A549 treated with RU486 at 1 μM for 4 hours (cell line): ENCODE measurements around the gene TXNDC15. TPM values are rescaled to one million over a fixed set of nuclear protein-coding genes. Genes with fewer than 3 reads are reported as not detected.

Experiments used
- total RNA-seq: library from RNA; stranded (reverse); fragments of 200-300 nt; extraction: Qiagen RNA extraction; gene quantifications from 5 replicates; pipeline ENCODE4 v1.2.3, GENCODE V29; 2022; ENCODE audit warnings: low read depth

TXNDC15 gene
- total RNA-seq: 47.3 to 57.7 TPM (median 50.1 TPM) in 5 replicates

DNA sequence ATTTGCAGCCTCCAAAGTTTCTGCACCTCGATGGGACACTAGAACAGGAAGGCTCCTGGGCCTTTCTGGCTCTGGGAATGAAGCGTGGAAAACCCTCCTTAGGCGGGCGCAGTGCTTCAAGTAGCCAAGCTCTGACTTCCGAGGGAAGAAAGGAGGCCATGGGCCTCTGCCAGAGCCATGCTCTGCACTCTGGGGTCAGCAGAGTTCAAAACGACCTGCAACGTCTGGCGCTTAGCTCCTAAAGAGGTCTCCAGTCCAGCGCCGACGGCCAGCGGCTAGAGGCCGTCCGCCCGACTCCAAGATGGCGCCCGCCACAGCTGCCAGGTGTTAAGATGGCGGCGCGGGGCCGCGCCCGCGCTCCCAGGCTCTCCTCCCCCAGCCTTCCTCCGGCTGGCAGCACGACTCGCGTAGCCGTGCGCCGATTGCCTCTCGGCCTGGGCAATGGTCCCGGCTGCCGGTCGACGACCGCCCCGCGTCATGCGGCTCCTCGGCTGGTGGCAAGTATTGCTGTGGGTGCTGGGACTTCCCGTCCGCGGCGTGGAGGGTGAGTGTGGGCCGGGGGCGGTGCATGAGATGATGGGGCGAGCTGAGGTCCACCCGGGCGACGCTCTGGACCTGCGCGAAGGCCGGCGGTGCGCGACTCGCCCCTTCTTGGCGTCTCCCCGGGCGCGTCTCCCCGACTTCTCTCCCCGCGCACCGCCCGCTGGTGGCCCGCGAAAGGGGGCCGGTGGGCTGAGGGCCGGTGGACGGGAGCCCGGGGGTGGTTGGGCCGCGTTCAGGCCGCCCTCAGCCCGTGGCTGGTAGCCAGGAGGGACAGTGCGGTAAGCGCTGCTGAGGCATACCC, at the start of gene TXNDC15:
Gene TXNDC15, plus strand, starts transcription at position 385 of the 844 bp plus-strand sequence. Its CDS starts 57 bp downstream, at position 442.

GRCh38 chr5:134845852-134846640, 28.1 kb upstream of the TXNDC15 start, which contains the start of gene C5orf24:
Gene C5orf24 (plus strand): TSS chr5:134845968. CDS start chr5:134854901, 8,933 bp downstream.

GRCh38 chr5:134904610-134905245, 30.6 kb downstream of the TXNDC15 start, which contains the start of gene PCBD2:
Gene PCBD2 (plus strand): TSS chr5:134905131. CDS start chr5:134905140, 9 bp downstream.

Other genes starting within 250 kb of the TXNDC15 start
- 45.1 to 78.2 TPM (median 50.3 TPM) in 5 replicates for gene SAR1B, start 241.5 kb upstream of the TXNDC15 start, total RNA-seq
- gene SEC24A, start 225.6 kb upstream of the TXNDC15 start, total RNA-seq: 9.0 to 16.1 TPM (median 14.7 TPM) in 5 replicates
- 15.6 to 31.1 TPM (median 29.9 TPM) in 5 replicates for gene CAMLG, start 135.8 kb upstream of the TXNDC15 start, total RNA-seq
- gene DDX46, start 115.6 kb upstream of the TXNDC15 start, total RNA-seq: 57.1 to 79.4 TPM (median 65.4 TPM) in 5 replicates
- gene C5orf24, start 28.4 kb upstream of the TXNDC15 start, total RNA-seq: 18.0 to 25.5 TPM (median 24.6 TPM) in 5 replicates
- gene PCBD2, start 30.8 kb downstream of the TXNDC15 start, total RNA-seq: 10.6 to 12.1 TPM (median 11.2 TPM) in 5 replicates
- gene CATSPER3, start 93.5 kb downstream of the TXNDC15 start, total RNA-seq: 0.19 to 0.67 TPM (median 0.46 TPM) in 5 replicates
- 22.3 to 37.6 TPM (median 32.5 TPM) in 5 replicates for gene PITX1, start 159.9 kb downstream of the TXNDC15 start, total RNA-seq